Measurements from ENCODE around the gene MYL7.
A peak's percentile ranks its signal among the peaks of the same experiment; 100 is the strongest.

The MYL7 gene

GRCh38 chr7:44149571-44150465 is 8.7 kb upstream of the MYL7 start:
- DNase-seq = no peak

- no peak for DNase-seq
Observed at GRCh38 chr7:44148961-44149536, 7.9 kb upstream of the MYL7 start.

- DNase-seq = no peak
Observed at GRCh38 chr7:44148166-44148565, 7.0 kb upstream of the MYL7 start.

GRCh38 chr7:44147026-44147991 is 6.2 kb upstream of the MYL7 start:
- no peak for DNase-seq

- DNase-seq = peak; percentile 67
Observed at GRCh38 chr7:44145969-44146911, 5.1 kb upstream of the MYL7 start.

- peak; percentile 37 for DNase-seq
Observed at GRCh38 chr7:44145479-44145968, 4.4 kb upstream of the MYL7 start.

- no peak for DNase-seq
Observed at GRCh38 chr7:44144968-44145478, 3.9 kb upstream of the MYL7 start.

GRCh38 chr7:44144426-44144967 is 3.4 kb upstream of the MYL7 start:
- DNase-seq = no peak

- peak; percentile 16 for DNase-seq
Observed at GRCh38 chr7:44143646-44144250, 2.6 kb upstream of the MYL7 start.

- no peak for DNase-seq
Observed at GRCh38 chr7:44142028-44142427, 896 bp upstream of the MYL7 start.

GRCh38 chr7:44140341-44140740 is 791 bp downstream of the MYL7 start:
- no peak for DNase-seq

- no peak for DNase-seq
Observed at GRCh38 chr7:44139311-44140010, 1.7 kb downstream of the MYL7 start.

GRCh38 chr7:44138698-44139097 is 2.4 kb downstream of the MYL7 start:
- no peak for DNase-seq

- DNase-seq = no peak
Observed at GRCh38 chr7:44136731-44137130, 4.4 kb downstream of the MYL7 start.

GRCh38 chr7:44134943-44135628 is 6.0 kb downstream of the MYL7 start:
- DNase-seq = no peak

GRCh38 chr7:44133295-44133694 is 7.8 kb downstream of the MYL7 start:
- no peak for DNase-seq

- no peak for DNase-seq
Observed at GRCh38 chr7:44132039-44132438, 9.1 kb downstream of the MYL7 start.

- DNase-seq = no peak
Observed at GRCh38 chr7:44131173-44132029, 9.7 kb downstream of the MYL7 start.

Data from fibroblast of skin of abdomen (primary cell).